ENCODE results near the gene VASH2.

VASH2 gene

DNA sequence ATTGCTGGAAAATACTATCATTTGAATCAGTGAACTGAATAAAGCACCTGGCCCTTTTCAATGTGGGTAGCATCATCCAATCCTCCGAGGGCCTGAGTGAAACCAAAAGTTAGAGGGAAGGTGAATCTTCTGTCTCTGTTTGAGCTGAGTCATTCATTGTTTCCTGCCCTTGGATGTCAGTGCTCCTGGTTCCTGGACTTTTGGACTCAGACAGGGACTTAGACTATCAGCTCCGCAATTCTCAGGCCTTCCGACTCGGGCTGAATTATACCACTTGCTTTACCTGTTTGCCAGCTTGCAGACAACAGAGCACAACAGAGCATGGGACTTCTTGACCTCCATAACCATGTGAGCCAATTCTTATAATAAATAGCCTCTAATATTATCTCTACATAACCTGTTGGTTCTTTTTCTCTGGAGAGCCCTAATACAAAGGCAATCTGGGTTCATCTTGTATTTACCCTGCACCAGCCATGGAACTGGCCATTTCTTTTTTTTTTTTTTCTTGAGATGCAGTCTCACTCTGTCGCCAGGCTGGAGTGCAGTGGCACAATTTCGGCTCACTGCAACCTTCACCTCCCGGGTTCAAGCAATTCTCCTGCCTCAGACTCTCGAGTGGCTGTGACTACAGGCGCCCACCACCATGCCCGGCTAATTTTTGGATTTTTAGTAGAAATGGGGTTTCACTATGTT is 19.2 kb upstream of the VASH2 start:
- DNase-seq: no peak

DNA sequence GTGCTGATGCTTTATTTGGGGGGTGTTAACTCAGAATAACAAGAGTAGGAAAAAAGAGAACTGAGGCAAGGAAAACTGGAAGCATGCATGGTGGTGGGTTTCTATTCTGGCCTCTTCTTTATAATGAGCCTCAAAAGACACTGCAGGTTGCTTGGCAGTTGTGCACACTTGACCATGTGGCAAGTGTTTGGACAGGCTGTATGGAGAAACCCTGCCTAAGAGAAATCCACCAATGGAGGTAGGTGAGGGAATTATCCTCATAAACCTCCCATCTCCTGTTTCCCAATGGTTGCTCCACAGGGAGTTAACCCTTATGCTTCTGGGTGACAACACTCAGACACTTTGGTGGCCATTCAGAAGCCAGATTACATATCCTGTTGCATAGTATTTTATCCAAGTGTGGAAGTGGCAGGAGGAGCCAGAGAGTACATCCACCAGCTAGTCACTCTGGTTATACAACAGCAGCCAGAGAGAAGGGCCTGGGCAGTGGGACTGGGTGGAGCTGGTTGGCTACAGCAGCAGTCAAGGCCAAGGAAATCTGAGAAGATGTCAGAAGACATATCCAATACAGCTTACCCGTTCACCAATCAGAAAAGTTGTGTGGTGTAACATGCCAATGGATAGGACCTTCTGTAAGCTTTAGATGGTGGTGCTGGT is 16.4 kb upstream of the VASH2 start:
- no peak for DNase-seq

DNA sequence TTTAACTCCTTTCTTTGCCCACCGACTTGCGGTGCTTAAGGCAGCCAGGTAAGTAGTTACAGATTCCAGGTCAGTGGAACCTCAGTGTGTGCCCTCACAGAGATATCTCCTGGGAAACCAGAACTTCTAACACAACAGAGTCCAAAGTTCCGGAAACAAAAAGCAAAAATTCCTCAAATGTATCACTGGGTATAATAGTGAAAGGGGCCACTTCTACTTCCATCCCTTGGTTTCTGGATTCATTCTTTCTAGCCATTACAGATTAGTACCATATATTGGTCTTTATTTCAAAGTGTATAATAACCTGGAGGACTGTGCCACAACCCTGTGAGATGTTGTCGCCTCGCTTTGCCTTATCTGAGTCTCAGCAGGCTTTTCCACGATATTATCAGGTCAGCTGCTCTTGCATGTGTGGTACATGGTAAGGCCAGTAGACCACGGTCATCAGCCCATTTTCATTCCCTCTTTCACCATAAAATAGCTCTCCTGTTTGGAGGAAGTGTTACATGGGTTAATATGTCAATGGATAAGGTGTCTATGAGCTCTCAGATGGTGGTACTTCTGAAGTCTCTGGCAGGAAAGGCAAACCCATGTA is 14.9 kb upstream of the VASH2 start:
- DNase-seq: no peak

DNA sequence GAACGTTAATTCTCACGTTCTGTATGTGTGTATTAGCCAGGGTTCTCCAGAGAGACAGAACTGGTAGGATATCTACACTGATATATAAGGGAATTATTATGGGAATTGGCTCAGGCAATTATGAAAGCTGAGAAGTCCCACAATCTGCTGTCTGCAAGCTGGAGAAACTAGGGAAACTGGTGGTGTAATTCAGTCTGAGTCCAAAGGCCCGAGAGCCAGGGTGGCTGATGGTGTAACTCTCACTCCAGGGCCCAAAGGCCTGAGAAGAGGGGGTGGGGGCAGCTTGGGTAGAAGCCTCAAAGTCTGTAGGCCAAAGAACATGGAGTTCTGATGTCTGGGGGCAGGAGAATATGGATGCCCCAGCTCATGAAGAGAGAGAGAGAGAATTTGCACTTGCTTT is 13.3 kb upstream of the VASH2 start:
- DNase-seq: no peak

DNA sequence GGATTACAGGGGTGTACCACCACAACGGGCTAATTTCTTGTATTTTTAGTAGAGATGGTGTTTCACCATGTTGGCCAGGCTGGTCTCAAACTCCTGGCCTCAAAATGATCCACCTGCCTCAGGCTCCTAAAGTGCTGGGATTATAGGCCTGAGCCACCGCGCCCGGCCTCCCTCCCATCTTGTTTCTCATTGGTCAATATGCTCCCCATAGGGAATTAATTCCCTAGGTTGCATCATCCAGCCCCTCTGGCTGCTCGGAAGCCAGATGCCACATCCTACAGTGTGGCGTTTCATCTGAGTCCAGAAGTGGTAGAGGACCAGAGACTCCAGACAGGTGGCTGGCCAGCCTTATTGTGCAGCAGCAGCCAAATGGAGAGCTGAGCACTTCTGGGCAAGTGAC is 11.5 kb upstream of the VASH2 start:
- DNase-seq: peak; percentile 21

DNA sequence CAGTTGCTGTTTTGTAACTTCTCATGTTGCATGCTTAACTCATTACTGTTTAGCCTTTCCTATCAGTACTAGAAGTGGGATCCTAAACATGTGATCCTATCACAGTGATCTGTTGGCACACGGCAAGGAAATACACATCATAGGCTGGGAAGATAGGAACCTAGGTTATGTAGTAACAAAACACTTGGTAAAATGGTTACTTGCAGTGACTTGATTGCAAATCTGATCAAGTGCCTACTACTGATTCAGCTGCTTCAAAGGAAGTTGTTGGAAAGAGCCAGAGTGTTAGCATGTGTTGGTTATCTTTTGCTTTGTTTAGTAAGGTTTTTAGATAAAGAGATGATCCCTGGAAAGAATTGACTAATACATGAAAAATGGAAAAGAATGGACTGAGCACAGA is 8.9 kb upstream of the VASH2 start:
- DNase-seq: no peak

DNA sequence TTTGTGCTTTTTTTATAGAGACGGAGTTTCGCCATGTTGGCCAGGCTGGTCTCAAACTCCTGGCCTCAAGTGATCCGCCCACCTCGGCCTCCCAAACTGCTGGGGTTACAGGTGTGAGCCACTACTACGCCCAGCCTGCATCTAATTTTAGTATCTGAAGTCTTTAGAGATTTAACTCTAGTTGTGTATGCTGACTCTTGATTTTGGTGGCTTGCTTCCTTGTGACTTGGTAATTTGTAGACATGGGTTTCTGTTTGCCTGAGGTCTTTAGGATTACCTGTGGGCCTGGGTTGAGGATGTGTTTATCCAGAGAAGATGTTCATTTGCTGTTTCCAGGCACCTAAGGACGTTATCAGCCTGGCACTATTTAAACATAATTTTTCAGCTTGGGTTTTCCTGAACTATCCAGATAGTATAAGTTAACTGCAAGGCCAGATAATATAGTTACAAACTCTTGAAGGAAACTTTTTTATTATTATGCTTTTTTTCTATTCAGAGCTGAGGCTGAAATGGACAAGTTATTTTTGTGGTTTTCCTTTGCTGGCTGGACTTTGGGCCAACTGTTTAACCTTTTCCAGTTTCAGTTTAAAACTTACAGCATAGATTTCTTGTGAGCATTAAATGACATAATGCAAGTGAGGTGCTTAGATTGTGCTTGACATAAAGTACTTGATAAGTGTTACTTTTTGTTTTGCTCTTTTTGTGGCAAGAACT is 7.5 kb upstream of the VASH2 start:
- no peak for DNase-seq

DNA sequence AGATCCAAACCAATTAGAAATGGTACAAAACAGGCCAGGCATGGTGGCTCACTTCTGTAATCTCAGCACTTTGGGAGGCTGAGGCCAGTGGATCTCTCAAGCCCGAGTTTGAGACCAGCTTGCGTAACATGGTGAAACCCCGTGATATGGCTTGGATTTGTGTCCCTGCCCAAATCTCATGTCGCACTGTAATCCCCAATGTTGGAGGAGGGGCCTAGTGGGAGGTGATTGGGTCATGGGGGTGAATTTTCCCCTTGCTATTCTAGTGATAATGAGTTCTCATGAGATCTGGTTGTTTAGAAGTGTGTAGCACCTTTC is 7.0 kb upstream of the VASH2 start:
- peak; percentile 9 for DNase-seq

DNA sequence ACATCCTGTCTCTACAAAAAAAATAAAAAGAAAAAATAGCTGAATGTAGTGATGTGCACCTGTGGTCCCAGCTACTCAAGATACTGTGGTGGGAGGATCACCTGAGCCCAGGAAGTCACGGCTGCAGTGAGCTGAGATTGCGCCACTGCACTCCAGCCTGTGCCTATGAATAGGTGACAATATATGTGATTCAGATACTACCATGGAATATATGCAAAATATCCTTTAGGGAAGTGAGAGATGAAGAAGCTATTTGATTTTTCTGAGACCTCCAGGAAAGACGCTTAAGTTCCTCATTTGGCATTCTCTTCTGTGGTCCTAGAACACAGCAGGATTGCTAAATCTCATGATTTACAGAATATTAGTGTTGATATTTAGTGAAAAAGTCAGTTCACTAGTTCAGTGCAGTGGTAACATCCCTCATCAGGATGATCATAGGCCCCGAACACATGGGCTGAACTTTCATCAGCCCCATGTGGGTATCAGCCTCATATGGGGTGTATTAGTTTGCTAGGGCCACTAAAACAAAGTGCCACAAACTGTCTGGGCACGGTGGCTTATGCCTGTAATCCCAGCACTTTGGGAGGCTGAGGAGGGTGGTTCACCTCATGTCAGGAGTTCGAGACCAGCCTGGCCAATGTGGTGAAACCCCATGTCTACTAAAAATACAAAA is 6.0 kb upstream of the VASH2 start:
- peak; percentile 24 for DNase-seq

DNA sequence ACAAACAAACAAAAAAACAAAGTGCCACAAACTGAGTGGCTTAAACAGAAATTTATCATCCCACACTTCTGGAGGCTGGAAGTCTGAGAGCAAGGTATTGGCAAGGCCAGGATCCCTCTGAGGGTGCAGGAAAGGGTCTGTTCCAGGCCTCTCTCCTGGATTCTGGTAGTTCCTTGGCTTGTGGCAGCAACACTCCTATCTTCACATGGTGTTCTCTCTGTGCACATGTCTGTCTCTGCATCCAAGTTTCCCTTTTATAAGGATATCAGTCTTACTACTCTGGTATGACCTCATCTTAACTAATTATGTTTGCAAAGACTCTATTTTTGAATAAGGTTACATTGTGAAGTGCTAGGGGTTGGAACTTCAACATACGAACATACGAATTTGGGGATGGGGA is 5.3 kb upstream of the VASH2 start:
- no peak for DNase-seq

DNA sequence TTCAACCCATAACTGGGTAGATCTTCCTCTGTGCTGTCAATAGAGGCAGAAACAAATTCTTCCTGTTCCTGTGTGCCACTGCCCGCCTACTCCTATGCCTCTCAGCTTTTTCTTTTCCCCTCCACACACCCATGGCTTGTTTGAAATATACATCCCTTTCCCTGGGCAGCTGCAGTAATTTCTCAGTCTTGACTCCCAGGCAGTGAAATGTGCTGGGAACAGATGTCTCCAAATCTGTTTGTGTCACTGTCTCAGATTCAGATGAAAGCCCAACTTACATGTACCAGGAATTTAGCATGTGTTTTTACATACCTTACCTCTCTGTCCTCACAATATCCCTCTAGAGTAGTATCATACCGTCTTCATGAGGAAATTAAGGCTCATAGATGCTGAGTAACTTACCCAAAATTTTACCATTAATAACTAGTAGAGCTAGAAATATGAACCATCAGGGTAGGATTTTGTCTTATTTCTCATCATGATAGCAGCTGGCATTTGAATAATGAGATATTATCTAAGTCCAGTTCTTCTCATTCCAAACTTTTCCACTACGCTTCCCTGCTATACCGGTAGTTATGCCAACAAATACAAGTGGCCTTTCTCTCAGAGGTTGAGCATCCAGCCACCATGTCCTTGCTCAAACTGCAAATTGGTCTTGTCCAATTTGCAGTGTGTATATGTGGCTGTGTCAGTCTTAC is 4.7 kb upstream of the VASH2 start:
- no peak for DNase-seq

DNA sequence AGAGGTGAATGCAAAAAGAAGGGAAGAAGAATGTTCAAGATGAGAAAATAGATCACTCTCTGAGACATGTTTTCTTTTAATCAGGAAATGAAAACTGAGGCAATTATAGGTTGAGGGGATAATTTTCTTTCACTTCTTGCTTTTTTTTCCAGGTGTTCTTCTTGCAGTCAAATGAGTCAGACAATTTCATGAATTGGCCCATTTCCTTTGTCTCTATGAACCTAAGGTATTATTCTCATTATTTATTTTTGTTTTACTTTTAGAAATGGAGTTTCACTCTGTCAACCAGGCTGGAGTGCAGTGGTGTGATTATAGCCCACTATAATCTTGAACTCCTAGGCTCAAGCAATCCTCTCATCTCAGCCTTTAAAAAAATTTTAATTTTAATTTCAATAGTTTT is 3.5 kb upstream of the VASH2 start:
- no peak for DNase-seq

DNA sequence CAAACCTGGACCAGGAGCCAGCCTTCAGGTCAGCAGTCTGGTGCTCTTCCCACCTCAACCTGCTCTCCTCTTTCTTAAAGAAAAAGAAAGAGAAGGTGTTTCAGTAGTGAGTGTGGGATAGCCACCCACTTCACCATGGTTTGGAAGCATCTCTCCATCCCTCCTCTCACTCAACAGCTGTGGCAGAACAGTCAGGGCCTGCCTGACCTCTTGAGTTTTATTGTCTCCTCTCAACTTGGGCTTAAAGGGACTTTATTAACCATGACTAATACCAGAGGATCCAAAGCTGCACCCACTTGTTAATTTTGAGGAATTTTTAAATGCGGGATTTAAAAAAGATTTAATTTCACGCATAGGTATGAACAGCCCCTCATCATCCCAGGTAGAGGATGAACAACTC is 570 bp upstream of the VASH2 start:
- DNase-seq: no peak

DNA sequence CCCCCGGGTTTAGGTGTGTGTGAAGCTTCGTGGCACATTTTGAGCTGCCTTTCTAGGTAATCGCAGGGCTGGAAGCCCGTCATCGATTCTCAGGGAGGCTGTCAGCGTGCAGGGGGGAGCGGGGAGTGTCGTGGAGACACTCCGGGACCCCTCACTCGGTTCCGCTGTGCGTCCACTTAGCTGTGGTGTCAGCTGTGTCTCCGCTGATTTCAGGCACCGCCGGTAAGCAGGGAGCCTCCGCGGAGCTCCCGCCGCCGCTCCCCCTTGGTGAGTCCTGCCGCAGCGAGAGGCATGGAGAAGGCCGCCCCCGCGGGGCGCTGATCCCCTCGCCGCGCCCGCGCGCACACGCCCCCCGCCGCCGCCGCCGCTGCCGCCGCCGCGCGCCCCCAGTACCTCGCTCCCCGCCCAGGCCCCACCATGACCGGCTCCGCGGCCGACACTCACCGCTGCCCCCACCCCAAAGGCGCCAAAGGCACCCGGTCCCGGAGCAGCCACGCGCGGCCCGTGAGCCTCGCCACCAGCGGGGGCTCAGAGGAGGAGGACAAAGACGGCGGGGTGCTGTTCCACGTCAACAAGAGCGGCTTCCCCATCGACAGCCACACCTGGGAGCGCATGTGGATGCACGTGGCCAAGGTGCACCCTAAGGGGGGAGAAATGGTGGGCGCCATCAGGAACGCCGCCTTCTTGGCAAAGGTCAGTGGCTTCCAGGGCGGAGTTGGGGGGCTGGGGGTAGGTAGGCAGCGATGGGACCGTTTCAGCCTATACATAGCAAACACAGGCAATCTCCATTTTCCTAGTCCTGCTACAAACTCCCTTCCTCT is 995 bp downstream of the VASH2 start:
- DNase-seq: peak; percentile 60

DNA sequence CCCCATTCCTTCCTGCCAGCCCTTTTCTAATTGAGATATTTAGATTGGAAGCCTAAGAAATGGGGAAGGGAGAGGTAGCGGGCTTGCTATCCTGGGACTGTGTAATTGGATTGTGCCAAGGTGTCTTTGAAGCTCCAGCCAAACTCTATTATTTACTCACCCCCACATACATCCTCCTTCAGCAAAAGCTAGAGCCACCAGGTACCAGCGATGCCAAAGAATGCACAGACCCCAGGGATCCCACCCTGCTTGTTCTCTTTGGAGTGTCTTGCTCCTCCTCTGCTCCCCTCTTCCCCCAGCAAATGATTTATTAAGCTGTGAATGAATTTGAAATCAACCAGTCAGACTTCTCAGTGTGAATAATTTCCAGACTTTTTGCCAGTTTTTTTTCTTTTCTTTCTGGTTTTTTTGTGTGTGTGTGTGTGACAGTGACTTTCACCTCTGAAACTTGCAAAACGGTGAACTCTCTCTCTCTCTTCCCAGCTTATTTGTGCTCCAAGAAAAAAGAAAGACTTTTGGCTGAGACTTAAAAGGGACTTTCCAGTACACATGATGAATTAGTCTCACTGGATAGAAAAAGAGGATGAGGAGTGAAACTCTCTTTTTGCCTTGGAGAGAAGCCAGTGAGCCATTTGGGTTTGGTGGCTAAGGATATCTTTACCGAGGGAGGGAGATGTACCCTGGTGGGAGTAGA is 1.8 kb downstream of the VASH2 start:
- no peak for DNase-seq

DNA sequence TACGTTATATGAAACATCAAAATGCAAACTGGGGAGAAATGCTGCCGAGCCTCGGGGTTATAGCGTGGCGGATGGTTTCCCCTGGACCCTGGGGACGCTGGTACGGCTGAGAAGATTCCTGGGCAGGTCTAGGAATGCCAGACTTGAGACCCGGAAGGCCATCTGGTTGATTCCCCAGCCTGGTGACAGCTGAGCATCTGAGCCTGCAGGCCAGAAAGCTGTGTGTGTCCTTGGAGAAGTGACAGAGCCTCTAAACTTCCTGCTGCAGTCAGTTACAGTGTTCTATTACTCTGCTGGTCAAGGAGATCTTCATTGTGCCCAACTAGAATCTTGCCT is 2.3 kb downstream of the VASH2 start:
- DNase-seq: peak; percentile 30

DNA sequence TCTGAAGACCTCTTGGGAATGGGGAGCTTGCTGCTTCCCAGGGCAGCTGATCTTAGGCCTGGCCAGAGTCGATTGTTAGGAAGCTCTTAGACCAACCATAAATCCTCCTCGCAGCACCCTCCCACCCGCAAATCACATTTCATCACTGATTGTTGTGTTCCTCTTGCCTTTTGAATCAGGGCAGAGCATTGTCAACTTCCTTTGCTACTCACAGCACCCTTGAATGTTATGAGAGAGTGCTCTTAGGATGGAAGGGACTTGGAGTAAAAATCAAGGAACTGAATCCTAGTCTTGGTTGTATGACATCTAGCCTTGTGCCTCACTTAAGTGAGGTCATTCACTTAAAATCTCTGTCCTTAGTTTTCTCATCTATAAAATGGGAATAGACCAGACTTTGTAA is 3.0 kb downstream of the VASH2 start:
- peak; percentile 12 for DNase-seq

DNA sequence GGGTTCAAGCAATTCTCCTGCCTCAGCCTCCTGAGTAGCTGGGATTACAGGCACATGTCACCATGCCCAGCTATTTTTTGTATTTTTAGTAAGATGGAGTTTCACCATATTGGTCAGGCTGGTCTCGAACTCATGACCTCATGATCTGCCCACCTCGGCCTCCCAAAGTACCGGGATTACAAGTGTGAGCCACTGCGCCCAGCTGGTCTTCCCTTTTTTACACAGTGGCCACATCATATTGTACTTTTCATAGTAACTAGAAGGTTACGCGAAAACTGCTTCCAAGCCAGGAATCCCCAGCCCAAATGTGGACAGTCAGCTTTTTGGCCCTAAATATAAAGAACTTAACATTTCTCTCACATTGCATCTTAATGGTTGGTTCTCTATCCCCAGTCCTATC is 4.2 kb downstream of the VASH2 start:
- DNase-seq: no peak

DNA sequence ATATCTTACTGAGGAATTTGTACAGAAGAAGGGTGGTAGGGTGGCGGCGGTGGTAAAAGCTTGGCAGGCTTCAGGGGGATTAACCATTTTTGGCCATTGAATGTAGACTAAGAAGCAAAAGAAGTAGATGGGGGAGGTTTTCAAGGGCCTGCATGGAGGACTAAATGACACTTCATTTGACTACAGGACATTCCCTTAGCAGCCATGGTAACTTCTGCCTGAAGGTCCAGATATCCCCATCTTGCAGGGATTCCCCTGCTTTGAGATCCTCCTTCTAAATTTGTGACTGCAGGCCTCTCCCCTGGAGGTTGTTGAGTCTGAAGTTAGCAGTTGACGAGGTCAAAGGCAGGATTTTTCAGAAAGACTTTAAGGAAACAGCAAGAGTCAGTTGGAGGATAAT is 4.8 kb downstream of the VASH2 start:
- DNase-seq: no peak

DNA sequence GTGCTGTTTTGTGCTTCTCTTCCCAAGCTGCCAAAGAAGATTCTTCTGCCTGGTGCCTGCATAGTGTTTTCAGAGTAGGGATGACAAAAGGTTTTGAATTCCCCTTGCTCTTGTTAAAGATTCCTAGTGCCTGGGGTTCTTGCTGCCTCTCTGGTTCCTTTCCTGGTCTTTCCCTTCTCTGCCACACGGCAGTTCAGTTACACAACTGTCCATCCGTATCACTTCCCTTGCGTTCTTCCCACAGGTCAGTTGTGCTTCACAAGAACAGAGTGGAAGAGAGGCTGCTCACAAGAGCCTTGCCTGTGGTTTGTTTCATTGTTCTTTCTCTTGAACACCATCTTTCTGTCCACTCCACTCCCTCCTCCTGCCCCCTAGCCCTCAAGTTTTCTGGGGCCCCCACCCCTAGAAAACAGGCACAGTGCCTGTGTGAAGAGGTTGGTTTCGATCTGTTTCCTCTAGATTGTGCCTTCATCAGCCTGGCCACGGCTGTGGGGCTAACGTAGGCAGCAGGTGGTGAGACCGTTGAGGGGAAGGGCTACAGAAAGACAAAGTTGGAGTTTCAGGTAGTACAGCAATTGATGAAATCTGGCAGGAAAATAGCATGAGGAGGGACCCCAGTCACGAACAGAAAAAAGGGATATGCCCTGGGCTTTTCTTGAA is 5.8 kb downstream of the VASH2 start:
- DNase-seq: peak; percentile 31

DNA sequence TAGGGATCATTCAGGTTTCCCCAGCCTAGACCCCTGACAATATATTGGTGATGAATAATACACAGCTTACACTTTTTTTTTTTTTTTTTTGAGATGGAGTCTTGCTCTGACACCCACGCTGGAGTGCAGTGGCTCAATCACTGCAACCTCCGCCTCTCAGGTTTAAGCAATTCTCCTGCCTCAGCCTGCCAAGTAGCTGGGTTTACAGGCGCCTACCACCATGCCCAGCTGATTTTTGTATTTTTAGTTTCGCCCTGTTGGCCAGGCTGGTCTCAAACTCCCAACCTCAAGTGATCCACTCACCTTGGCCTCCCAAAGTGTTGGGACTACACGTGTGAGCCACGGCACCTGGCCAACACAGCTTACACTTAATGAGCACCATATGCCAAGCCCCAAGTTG is 7.2 kb downstream of the VASH2 start:
- DNase-seq: peak; percentile 25
